IMR-90 (cell line): ENCODE results near the gene FOXP1. TPM values are rescaled to one million over a fixed set of nuclear protein-coding genes. Genes with fewer than 3 reads are reported as not detected.

Experiments
- ATAC-seq: fragments of 200-7000 bp; cut with Tn5 transposase; 2 replicates; pipeline ENCODE4 v1.9.1; 2020; ENCODE audit warnings: low read depth, mild to moderate bottlenecking, moderate library complexity
- BruUV-seq: library from RNA; stranded (reverse); fragments of 400-500 nt; replicated peaks from 2 replicates; lab custom pipeline; 2021; lab: Mats Ljungman, UMichigan
- CTCF ChIA-PET: fragments of 300-600 bp; formaldehyde crosslinking; extraction: SDS; loops from one replicate; lab custom pipeline; 2021; ENCODE audit warnings: antibody characterized with exemption; lab: Yijun Ruan, JAX
- POLR2A ChIA-PET: fragments of 300-600 bp; sonication (Branson Sonifier 250); formaldehyde crosslinking; loops from one replicate; lab custom pipeline; 2022; ENCODE audit warnings: antibody characterized with exemption; ENCODE audit not compliant: unreplicated experiment; lab: Charles Lee
- DNase-seq: peaks from one replicate; pipeline ENCODE4 v3.0.0; 2013
- H2AFZ ChIP-seq: replicated peaks from 2 replicates; pipeline ENCODE3; 2013; ENCODE audit warnings: low read length, mild to moderate bottlenecking; ENCODE audit not compliant: poor library complexity
- H2AK5ac ChIP-seq: 2 replicates; pipeline ENCODE4 v1.6.1; 2013; ENCODE audit warnings: low read depth, low read length, inconsistent platforms
- H2AK9ac ChIP-seq: replicated peaks from 2 replicates; pipeline ENCODE3; 2013; ENCODE audit warnings: mild to moderate bottlenecking, low read depth, low read length, moderate library complexity; ENCODE audit not compliant: poor library complexity
- H2BK120ac ChIP-seq: 2 replicates; pipeline ENCODE4 v1.6.1; 2013; ENCODE audit warnings: low read depth, low read length, inconsistent platforms
- H2BK15ac ChIP-seq: 3 replicates; pipeline ENCODE4 v1.6.1; 2013; ENCODE audit warnings: low read depth, low read length, inconsistent platforms
- H2BK20ac ChIP-seq: 2 replicates; pipeline ENCODE4 v1.6.1; 2013; ENCODE audit warnings: low read depth, mild to moderate bottlenecking, inconsistent platforms, low read length, moderate library complexity
- H2BK5ac ChIP-seq: 2 replicates; pipeline ENCODE4 v1.6.1; 2013; ENCODE audit warnings: mild to moderate bottlenecking, low read depth, low read length, inconsistent platforms; ENCODE audit not compliant: poor library complexity, severe bottlenecking
- H3K14ac ChIP-seq: replicated peaks from 2 replicates; pipeline ENCODE4 v1.6.1; 2013; ENCODE audit warnings: low read depth, low read length, inconsistent platforms
- H3K18ac ChIP-seq: 2 replicates; pipeline ENCODE4 v1.6.1; 2013; ENCODE audit warnings: low read depth, low read length, control low read depth
- H3K23ac ChIP-seq: 2 replicates; pipeline ENCODE4 v1.6.1; 2013; ENCODE audit warnings: low read depth, low read length, inconsistent platforms
- H3K27ac ChIP-seq: 2 replicates; pipeline ENCODE4 v1.5.1; 2013; ENCODE audit warnings: mild to moderate bottlenecking, control low read depth, low read length; ENCODE audit not compliant: insufficient read depth
- H3K27me3 ChIP-seq: 2 replicates; pipeline ENCODE4 v1.6.1; 2013; ENCODE audit warnings: low read length; ENCODE audit not compliant: control insufficient read depth, insufficient read depth
- H3K36me3 ChIP-seq: 2 replicates; pipeline ENCODE4 v1.6.1; 2013; ENCODE audit warnings: low read length, mixed read lengths; ENCODE audit not compliant: control insufficient read depth, insufficient read depth
- H3K4ac ChIP-seq: 2 replicates; pipeline ENCODE4 v1.6.1; 2013; ENCODE audit warnings: low read depth, low read length, inconsistent platforms
- H3K4me1 ChIP-seq: 2 replicates; pipeline ENCODE4 v1.6.1; 2013; ENCODE audit warnings: low read length, mixed read lengths; ENCODE audit not compliant: control insufficient read depth, insufficient read depth
- H3K4me2 ChIP-seq: 2 replicates; pipeline ENCODE4 v1.6.1; 2013; ENCODE audit warnings: low read depth, mild to moderate bottlenecking, control low read depth, low read length, moderate library complexity
- H3K4me3 ChIP-seq: 2 replicates; pipeline ENCODE4 v1.5.1; 2013; ENCODE audit warnings: low read depth, mild to moderate bottlenecking, control low read depth, low read length, moderate library complexity; ENCODE audit not compliant: insufficient read depth
- H3K56ac ChIP-seq: 2 replicates; pipeline ENCODE4 v1.6.1; 2013; ENCODE audit warnings: low read length, inconsistent platforms; ENCODE audit not compliant: insufficient read depth; ENCODE audit errors: extremely low read depth
- H3K79me1 ChIP-seq, 2 experiments: 2 replicates each; pipeline ENCODE4 v1.6.1; 2013; ENCODE audit warnings: low read length in 2 of 2, inconsistent platforms in 1 of 2, low read depth in 1 of 2
- H3K9ac ChIP-seq: 2 replicates; pipeline ENCODE4 v1.6.1; 2013; ENCODE audit warnings: low read depth, low read length, control low read depth
- H3K9me1 ChIP-seq: 2 replicates; pipeline ENCODE4 v1.6.1; 2013; ENCODE audit warnings: low read length, inconsistent platforms; ENCODE audit not compliant: insufficient read depth
- H3K9me3 ChIP-seq: 2 replicates; pipeline ENCODE4 v1.6.1; 2013; ENCODE audit warnings: low read length; ENCODE audit not compliant: control insufficient read depth, insufficient read depth
- H4K20me1 ChIP-seq: 2 replicates; pipeline ENCODE4 v1.6.1; 2013; ENCODE audit warnings: low read length, inconsistent platforms; ENCODE audit not compliant: insufficient read depth
- H4K5ac ChIP-seq: 2 replicates; pipeline ENCODE4 v1.6.1; 2013; ENCODE audit warnings: mild to moderate bottlenecking, low read depth, low read length, control low read depth
- H4K8ac ChIP-seq, 2 experiments: 2 replicates each; pipeline ENCODE4 v1.6.1; 2013; ENCODE audit warnings: low read depth in 2 of 2, low read length in 2 of 2, control low read depth in 1 of 2, inconsistent platforms in 1 of 2
- H4K91ac ChIP-seq: 2 replicates; pipeline ENCODE4 v1.6.1; 2013; ENCODE audit warnings: low read depth, low read length, inconsistent platforms; ENCODE audit not compliant: insufficient read depth
- ELK1 ChIP-seq: fragments of 150-350 bp; IDR thresholded peaks from 2 replicates; pipeline ENCODE4 v1.6.1; 2016; ENCODE audit warnings: low read depth, mild to moderate bottlenecking, low read length, moderate library complexity, borderline replicate concordance
- MAFK ChIP-seq: IDR thresholded peaks from 2 replicates; pipeline ENCODE4 v1.6.1; 2012; ENCODE audit warnings: low read depth, low read length, improper control_type of control experiment
- POLR2A ChIP-seq: IDR thresholded peaks from 2 replicates; pipeline ENCODE4 v1.6.1; 2012; ENCODE audit warnings: mild to moderate bottlenecking, low read depth, low read length
- RCOR1 ChIP-seq: IDR thresholded peaks from 2 replicates; pipeline ENCODE4 v1.6.1; 2012; ENCODE audit warnings: mild to moderate bottlenecking, low read length, improper control_type of control experiment; ENCODE audit not compliant: insufficient replicate concordance
- WGBS, 2 experiments: methylation state at CpG; one replicate each; pipeline versions ENCODE4 v1.1.5 to v1.1.7; 2013; ENCODE audit warnings: missing lambda C conversion rate in 2 of 2; ENCODE audit not compliant: insufficient read length in 1 of 2; ENCODE audit errors: extremely low coverage in 2 of 2; 5-methylcytosine and 5-hydroxymethylcytosine counted together
- dilution Hi-C: fragments of 300-500 bp; cut with HindIII; formaldehyde crosslinking; loops from one replicate; pipeline ENCODE4 v1.14.3; 2018; ENCODE audit warnings: low sequenced_read_pairs; ENCODE audit not compliant: unreplicated experiment
- in situ Hi-C: fragments of 300-500 bp; cut with MboI; formaldehyde crosslinking; loops from 3 replicates; pipeline ENCODE4 v1.14.3; 2019; ENCODE audit warnings: low sequenced_read_pairs, inconsistent platforms, mixed read lengths
- intact Hi-C: fragments of 100-400 bp; cut with micrococcal nuclease; formaldehyde crosslinking; loops from 2 replicates; pipeline ENCODE4 v1.10.0; 2022
- polyA plus RNA-seq, 3 experiments: library from polyadenylated mRNA; depleted of rRNA; stranded (reverse); fragments of >200 nt; gene quantifications; 2 replicates each; pipeline ENCODE4 v1.2.3, GENCODE V29; 2012; ENCODE audit warnings: low replicate concordance in 1 of 3
- total RNA-seq: library from RNA; depleted of rRNA; stranded (reverse); fragments of >200 nt; gene quantifications from 2 replicates; pipeline ENCODE4 v1.2.3, GENCODE V29; 2012

FOXP1 gene
- total and polyA plus RNA-seq, 2 of the 4 experiments (the other 2 are of a cell fraction) = 37.0 to 132 TPM

- H3K9me3 ChIP-seq = no peaks in the 10 kb centered on the region
- H2AFZ ChIP-seq = no peak overlapping the region
- H3K9ac ChIP-seq = no peak overlapping the region
- DNase-seq = no peak
- no TSS peak for BruUV-seq
- peaks cover 44% of the 10 kb centered on the region for H3K36me3 ChIP-seq
- H3K4me3 ChIP-seq = no peak overlapping the region
- no peak overlapping the region for H3K18ac ChIP-seq
- POLR2A ChIA-PET = no interaction called here
- no peak overlapping the region for H2AK5ac ChIP-seq
- no peaks in the 10 kb centered on the region for H3K27me3 ChIP-seq
- no CpG with 5 or more reads among the region's 5 CpGs for WGBS, 2 experiments
- H3K14ac ChIP-seq = no peak overlapping the region
- H4K20me1 ChIP-seq = peaks cover 45% of the 10 kb centered on the region
- H2BK5ac ChIP-seq = no peak overlapping the region
- H4K91ac ChIP-seq = no peak overlapping the region
- no peak for TF ChIP-seq MAFK
- TF ChIP-seq RCOR1 = no peak
- TF ChIP-seq POLR2A = no peak
- TF ChIP-seq ELK1 = no peak
- H3K56ac ChIP-seq = no peak overlapping the region
- no peak overlapping the region for H2BK20ac ChIP-seq
- ATAC-seq = no peak
- CTCF ChIA-PET = no interaction called here
- no peak overlapping the region for H3K4me2 ChIP-seq
- no peak overlapping the region for H2BK15ac ChIP-seq
- dilution Hi-C loops = no loop called here
- peaks cover 56 to 85% of the 10 kb centered on the region in 2 experiments for H3K79me1 ChIP-seq
- no peak overlapping the region for H3K23ac ChIP-seq
- no peak overlapping the region for H4K5ac ChIP-seq
- H3K27ac ChIP-seq = no peak overlapping the region
- in situ Hi-C loops = no loop called here
- no peak overlapping the region for H2BK120ac ChIP-seq
- intact Hi-C loops = no loop called here
- H3K9me1 ChIP-seq = peaks cover 27% of the 10 kb centered on the region
- no peak overlapping the region for H3K4ac ChIP-seq
- peaks cover 6% of the 10 kb centered on the region; the same call in 1 of the 2 replicates for H3K4me1 ChIP-seq
- H4K8ac ChIP-seq = no peak overlapping the region
- no peak overlapping the region for H2AK9ac ChIP-seq
Measured at GRCh38 chr3:71030748-71031147, 552.8 kb downstream of the FOXP1 start.
